ENCODE data around the gene EFNB2. TPM values are rescaled to one million over a fixed set of nuclear protein-coding genes. Genes with fewer than 3 reads are reported as not detected.

The EFNB2 gene
- total and polyA plus RNA-seq, 2 of the 8 experiments (the other 6 are each of a cell fraction or from before 2014, with no cell fraction given): 8.2 to 12.0 TPM

DNA sequence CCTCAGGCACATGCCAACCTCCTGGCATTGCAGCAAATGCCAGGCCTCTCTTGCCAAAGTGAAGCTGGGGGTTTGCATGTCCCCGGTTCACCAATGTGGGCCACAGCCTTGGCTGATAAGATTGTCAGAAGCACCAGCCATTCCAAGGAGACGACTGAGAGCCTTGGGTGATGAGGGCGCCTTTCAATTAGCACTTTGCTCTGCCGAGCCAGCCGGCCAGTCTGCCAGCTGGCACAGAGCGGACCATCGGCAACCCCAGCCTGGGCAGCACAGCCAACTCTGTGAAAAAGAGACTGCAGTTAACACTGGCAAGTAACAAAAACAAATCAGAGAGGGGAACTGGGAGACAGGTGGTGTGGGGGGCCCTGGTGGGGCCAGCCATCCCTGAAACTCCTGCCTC, 67.3 kb downstream of the EFNB2 start (continued):
- TF ChIP-seq TBP (IDR thresholded peaks at IDR 0.05; ENCODE audit: low read depth, low read length) (no peak), EP300 (IDR thresholded peaks at IDR 0.05; ENCODE audit: borderline replicate concordance in 1 of 2, low read depth in 2 of 2, low read length in 2 of 2) (no peak), MAFK (IDR thresholded peaks at IDR 0.05; ENCODE audit: low read depth, low read length) (no peak), TAF1 (IDR thresholded peaks at IDR 0.05; ENCODE audit: low read depth, low read length) (no peak), JUN (IDR thresholded peaks at IDR 0.05; ENCODE audit: low read depth, low read length) (no peak), RBBP5 (IDR thresholded peaks at IDR 0.05; ENCODE audit: borderline replicate concordance, low read depth, low read length) (no peak), CHD2 (IDR thresholded peaks at IDR 0.05; ENCODE audit: low read length) (no peak), CTBP2 (IDR thresholded peaks at IDR 0.05; ENCODE audit: borderline replicate concordance, insufficient read depth, insufficient read length, low read length) (no peak)
- TF ChIP-seq, protein P1, sequence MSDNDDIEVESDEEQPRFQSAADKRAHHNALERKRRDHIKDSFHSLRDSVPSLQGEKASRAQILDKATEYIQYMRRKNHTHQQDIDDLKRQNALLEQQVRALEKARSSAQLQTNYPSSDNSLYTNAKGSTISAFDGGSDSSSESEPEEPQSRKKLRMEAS (IDR thresholded peaks at IDR 0.05): no peak

Measured in H1 (cell line).